GOT3 (cell line): ENCODE data around the gene ERBB4.

Source experiments
- DNase-seq: peaks from one replicate; lab custom pipeline; 2025; ENCODE audit warnings: mixed read lengths; lab: John Stamatoyannopoulos, UW

Gene ERBB4

GRCh38 chr2:211416373-211416772 is 1122.2 kb downstream of the ERBB4 start:
- no peak for DNase-seq

- no peak for DNase-seq
Measured at GRCh38 chr2:211413746-211414145, 1124.9 kb downstream of the ERBB4 start.

GRCh38 chr2:211408483-211408891 is 1130.1 kb downstream of the ERBB4 start:
- no peak for DNase-seq

GRCh38 chr2:211407076-211407475 is 1131.5 kb downstream of the ERBB4 start:
- no peak for DNase-seq

GRCh38 chr2:211405036-211405435 is 1133.6 kb downstream of the ERBB4 start:
- DNase-seq, result no peak

GRCh38 chr2:211404098-211404497 is 1134.5 kb downstream of the ERBB4 start:
- no peak for DNase-seq

GRCh38 chr2:211401328-211401727 is 1137.3 kb downstream of the ERBB4 start:
- DNase-seq, result no peak

- no peak for DNase-seq
Measured at GRCh38 chr2:211397764-211398163, 1140.8 kb downstream of the ERBB4 start.

GRCh38 chr2:211396815-211397214 is 1141.8 kb downstream of the ERBB4 start:
- no peak for DNase-seq

- no peak for DNase-seq
Measured at GRCh38 chr2:211391189-211391567, 1147.4 kb downstream of the ERBB4 start.

- no peak for DNase-seq
Measured at GRCh38 chr2:211390536-211391188, 1147.9 kb downstream of the ERBB4 start.

- no peak for DNase-seq
Measured at GRCh38 chr2:211387734-211388133, 1150.9 kb downstream of the ERBB4 start.

- no peak for DNase-seq
Measured at GRCh38 chr2:211380041-211380440, 1158.6 kb downstream of the ERBB4 start.

- no peak for DNase-seq
Measured at GRCh38 chr2:211376410-211376809, 1162.2 kb downstream of the ERBB4 start.

- no peak for DNase-seq
Measured at GRCh38 chr2:211373203-211373602, 1165.4 kb downstream of the ERBB4 start.

GRCh38 chr2:211371465-211371864 is 1167.1 kb downstream of the ERBB4 start:
- no peak for DNase-seq

GRCh38 chr2:211368467-211368866 is 1170.1 kb downstream of the ERBB4 start:
- no peak for DNase-seq

- DNase-seq, result no peak
Measured at GRCh38 chr2:211367711-211368110, 1170.9 kb downstream of the ERBB4 start.

GRCh38 chr2:211367293-211367692 is 1171.3 kb downstream of the ERBB4 start:
- no peak for DNase-seq

- DNase-seq, result no peak
Measured at GRCh38 chr2:211364911-211365310, 1173.7 kb downstream of the ERBB4 start.

GRCh38 chr2:211361383-211361782 is 1177.2 kb downstream of the ERBB4 start:
- DNase-seq, result no peak

GRCh38 chr2:211359347-211359746 is 1179.3 kb downstream of the ERBB4 start:
- DNase-seq, result no peak

GRCh38 chr2:211358504-211358903 is 1180.1 kb downstream of the ERBB4 start:
- no peak for DNase-seq

- no peak for DNase-seq
Measured at GRCh38 chr2:211354481-211354880, 1184.1 kb downstream of the ERBB4 start.
